ENCODE results near the gene PLEKHG4B. TPM values are rescaled to one million over a fixed set of nuclear protein-coding genes. Genes with fewer than 3 reads are reported as not detected.
A peak's percentile ranks its signal among the peaks of the same experiment; 100 is the strongest.

Gene PLEKHG4B
- total RNA-seq, 1 experiment from 2014 or later, result 9.9 TPM

GRCh38 chr5:130601-131131, 38.7 kb downstream of the PLEKHG4B start:
- DNase-seq (ENCODE audit: low read depth), result peak; percentile 28

GRCh38 chr5:136901-137300, 44.9 kb downstream of the PLEKHG4B start:
- DNase-seq (ENCODE audit: low read depth), result no peak

GRCh38 chr5:137741-138140, 45.8 kb downstream of the PLEKHG4B start:
- DNase-seq (ENCODE audit: low read depth), result no peak

GRCh38 chr5:138936-139335, 47.0 kb downstream of the PLEKHG4B start:
- no peak for DNase-seq (ENCODE audit: low read depth)

DNA sequence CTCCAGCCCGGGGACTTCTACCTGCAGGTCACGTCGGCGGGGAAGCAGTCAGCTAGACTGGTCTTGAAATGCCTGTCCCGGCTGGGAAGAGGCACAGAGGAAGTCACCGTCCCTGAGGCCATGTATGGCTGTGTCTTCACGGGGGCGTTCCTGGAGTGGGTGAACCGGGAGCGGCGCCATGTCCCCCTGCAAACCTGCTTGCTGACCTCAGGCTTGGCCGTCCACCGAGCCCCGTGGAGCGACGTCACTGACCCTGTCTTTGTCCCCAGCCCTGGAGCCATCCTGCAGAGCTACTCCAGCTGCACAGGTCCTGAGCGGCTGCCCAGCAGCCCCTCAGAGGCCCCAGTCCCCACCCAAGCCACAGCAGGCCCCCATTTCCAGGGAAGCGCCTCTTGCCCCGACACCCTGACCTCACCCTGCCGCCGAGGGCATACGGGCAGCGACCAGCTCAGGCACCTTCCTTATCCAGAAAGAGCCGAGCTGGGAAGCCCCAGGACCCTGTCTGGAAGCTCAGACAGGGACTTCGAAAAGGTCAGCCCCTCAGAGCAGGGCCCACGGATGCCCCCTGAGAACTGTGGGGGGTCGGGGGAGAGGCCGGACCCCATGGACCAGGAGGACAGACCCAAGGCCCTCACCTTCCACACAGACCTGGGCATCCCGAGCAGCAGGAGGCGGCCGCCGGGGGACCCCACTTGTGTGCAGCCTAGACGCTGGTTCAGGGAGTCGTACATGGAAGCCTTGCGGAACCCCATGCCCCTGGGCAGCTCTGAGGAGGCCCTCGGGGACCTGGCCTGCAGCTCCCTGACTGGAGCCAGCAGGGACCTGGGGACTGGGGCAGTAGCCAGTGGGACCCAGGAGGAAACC, 47.8 kb downstream of the PLEKHG4B start:
- no peak for DNase-seq (ENCODE audit: low read depth)

- no peak for DNase-seq (ENCODE audit: low read depth)
Measured at GRCh38 chr5:140443-140829, 48.5 kb downstream of the PLEKHG4B start.

GRCh38 chr5:141211-141610, 49.2 kb downstream of the PLEKHG4B start:
- no peak for DNase-seq (ENCODE audit: low read depth)

DNA sequence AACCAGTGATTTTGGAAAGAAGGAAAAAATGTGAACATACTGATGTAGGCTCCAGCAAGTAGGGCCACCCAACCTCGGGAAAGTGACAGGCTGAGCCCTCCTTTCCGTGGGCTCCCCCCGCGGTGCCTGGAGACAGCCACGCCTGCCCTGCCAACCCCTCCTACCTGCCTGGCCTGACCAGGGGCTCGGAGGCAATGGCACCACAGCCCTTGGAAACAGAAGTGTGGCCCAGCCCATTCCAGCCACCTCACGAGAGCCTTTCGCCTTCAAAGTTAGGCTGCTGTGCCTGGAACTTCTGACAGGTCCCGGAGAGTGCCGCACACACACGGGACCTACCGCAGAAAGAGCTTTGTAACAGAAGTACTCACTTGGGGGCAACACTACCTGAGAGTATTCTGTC, 49.8 kb downstream of the PLEKHG4B start:
- no peak for DNase-seq (ENCODE audit: low read depth)

- no peak for DNase-seq (ENCODE audit: low read depth)
Measured at GRCh38 chr5:142246-142810, 50.4 kb downstream of the PLEKHG4B start.

- DNase-seq (ENCODE audit: low read depth), result no peak
Measured at GRCh38 chr5:143041-143440, 51.1 kb downstream of the PLEKHG4B start.

GRCh38 chr5:144941-145340, 53.0 kb downstream of the PLEKHG4B start:
- DNase-seq (ENCODE audit: low read depth), result no peak

DNA sequence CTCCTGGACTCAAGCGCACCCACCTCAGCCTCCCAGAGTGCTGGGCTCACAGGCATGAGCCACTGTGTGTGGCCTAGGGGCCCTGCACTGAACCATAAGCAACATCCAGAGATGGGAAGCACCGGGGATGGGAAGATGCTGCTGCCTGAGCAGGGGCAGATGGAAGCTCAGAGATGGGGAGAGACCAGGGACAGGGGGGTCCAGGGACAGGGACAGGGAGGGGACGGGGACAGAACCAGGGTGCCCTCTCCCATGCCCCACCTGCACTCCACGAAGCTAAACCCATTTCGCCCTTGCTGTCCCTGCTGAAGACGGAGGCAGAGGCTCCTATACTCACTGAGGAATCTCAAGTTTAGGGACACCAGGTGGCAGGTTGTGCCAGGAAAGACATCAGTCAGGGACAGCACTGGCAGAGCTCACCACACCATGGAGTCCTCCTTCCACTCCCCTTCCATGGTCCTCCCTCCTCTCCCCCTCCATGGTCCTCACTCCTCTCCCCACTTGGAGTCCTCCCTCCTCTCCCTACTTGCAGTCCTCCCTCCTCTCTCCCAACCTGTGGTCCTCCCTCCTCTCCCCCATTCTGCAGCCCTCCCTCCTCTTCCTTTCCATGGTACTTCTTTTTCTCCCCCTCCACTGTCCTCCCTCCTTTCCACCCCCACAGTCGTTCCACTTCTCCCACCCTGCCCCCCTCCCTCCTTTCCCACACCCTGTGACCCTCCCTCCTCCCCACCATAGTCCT, 53.8 kb downstream of the PLEKHG4B start:
- no peak for DNase-seq (ENCODE audit: low read depth)

DNA sequence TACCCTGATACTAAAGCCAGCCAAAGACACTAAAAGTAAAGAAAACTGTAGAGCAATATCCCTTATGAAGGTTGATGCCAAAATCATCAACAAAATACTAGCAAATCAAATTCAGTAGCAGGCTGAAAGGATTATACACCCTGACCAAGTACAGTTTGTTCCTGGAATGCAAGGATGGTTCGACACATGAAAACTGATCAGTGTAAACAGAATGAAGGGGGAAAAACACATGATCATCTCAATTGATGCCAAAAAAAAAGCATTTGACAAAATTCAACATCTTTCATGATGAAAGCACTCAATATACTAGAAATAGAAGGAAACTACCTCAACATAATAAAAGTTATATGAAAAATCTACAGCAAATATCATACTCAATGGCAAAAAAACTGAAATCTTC, 55.8 kb downstream of the PLEKHG4B start:
- DNase-seq (ENCODE audit: low read depth), result no peak

GRCh38 chr5:149745-150485, 57.9 kb downstream of the PLEKHG4B start:
- DNase-seq (ENCODE audit: low read depth), result no peak

DNA sequence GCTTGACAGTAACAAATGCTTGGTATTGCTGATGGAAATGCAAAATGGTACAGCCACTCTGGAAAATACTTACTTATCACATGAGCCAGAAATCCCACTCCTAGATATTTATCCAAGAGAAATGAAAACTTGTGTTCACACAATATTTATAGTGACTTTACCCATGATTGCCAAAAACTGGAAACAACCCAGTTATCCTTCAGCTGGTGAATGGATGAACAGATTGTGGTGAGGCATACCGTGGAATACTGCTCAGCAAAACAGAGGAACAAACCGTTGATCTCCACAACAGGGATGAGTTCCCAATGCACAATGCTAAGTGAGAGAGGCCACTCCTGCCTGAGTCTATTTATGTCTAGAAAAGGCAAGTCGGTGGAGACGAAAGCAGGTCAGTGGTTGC, 58.8 kb downstream of the PLEKHG4B start:
- no peak for DNase-seq (ENCODE audit: low read depth)

DNA sequence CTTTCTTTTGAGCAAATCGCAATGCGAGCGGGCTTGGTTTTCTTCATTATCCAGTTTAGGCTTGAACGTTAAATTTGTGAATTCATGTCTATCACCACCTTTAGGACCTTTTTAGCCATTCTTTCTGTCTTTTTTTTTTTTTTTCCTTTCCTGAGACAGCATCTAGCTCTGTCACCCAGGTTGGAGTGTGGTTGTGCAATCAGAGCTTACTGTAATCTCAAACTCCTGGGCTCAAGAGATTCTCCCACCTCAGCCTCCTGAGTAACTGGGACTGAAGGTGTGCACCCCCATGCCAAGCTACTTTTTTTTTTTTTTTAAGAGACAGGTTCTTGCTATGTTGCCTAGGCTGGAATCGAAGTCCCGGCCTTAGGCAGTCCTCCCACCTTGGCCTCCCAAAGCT, 60.1 kb downstream of the PLEKHG4B start:
- no peak for DNase-seq (ENCODE audit: low read depth)

- DNase-seq (ENCODE audit: low read depth), result peak; percentile 91
Measured at GRCh38 chr5:153256-153655, 61.3 kb downstream of the PLEKHG4B start.

GRCh38 chr5:154236-154635, 62.3 kb downstream of the PLEKHG4B start:
- peak; percentile 65 for DNase-seq (ENCODE audit: low read depth)

DNA sequence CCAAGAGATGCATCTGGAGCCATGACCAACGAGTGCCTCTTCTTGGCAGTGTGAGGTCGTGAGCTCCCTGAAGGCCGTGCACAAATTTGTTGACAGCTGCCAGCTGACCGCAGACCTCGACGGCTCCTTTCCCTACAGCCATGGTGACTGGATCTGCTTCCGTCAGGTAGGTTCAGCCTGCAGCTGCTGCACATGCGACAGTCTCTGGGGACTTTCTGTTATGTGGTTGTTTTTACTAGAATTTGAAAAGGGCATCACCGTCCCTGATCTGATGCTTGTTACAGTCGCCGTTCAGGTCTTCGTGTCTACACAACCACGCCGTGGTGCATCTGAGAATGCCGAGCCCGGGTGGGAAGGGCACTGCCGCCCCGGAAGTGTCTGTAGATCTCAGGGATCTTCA, 62.9 kb downstream of the PLEKHG4B start:
- no peak for DNase-seq (ENCODE audit: low read depth)

DNA sequence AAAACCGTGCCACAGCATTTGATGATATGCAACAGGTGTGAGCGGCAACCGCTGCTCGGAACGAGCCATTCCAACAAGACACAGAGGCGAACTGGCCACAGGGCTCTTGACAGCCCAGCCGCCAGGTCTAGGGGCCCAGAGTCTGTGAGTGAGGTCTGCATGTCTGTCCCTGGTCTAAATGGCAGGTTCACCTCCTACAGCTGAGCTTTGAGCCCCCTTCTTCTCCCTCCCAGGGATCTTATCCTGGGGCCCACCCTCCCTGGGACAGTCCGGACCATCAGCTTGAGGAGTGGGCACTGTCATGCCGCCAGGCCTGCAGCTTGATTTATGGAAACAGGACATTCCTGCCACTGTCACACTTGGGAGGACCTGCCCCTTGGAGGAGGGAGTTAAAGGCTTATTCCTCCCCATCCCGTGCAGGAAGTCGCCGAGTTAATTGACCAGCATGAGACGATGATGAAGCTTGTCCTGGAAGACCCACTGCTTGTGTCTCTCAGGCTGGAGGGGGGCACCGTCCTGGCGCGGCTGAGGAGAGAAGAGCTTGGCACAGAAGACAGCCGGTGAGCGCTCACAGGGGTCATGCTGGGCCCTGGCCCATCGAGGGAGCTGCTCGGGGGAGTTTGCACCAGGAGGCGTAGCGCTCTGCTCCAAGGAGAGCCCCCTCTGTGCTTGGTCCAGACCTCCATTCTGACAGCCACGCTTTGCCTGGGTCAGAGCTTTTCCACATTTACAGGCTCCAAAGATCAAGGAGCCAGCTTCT, 63.9 kb downstream of the PLEKHG4B start:
- no peak for DNase-seq (ENCODE audit: low read depth)

- DNase-seq (ENCODE audit: low read depth), result no peak
Measured at GRCh38 chr5:156411-157072, 64.6 kb downstream of the PLEKHG4B start.
